Astrocyte (in vitro differentiated cells and primary cell): ENCODE data around the gene TRAT1.

Source experiments
- EZH2 ChIP-seq: IDR thresholded peaks from 2 replicates; pipeline ENCODE4 v1.6.1; 2012; ENCODE audit warnings: mild to moderate bottlenecking, low read length, inconsistent platforms; ENCODE audit not compliant: insufficient read depth
- TF ChIP-seq, protein P1 (sequence below): IDR thresholded peaks from 2 replicates; pipeline ENCODE4 v1.5.1; 2011; ENCODE audit warnings: low read depth, mild to moderate bottlenecking, inconsistent platforms, low read length, moderate library complexity; ENCODE audit not compliant: insufficient read depth

DNA sequence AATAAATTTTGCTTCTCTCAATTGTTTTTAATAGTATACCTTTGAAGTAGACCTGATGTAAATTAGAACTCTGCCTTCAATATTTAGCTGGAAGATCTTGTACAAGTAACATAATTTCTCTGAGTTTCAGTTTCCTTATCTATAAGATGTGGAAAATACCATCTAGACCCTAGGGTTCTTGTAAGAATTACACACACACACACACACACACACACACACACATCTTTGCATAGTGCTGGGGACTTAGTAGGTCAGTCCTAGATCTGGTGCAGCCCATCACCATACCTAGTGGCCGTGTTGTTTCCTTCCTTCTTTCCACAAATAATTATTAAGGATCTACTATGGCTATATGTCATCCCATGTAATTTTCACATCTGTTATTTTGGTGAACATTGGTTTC is 11.0 kb downstream of the TRAT1 start:
- TF ChIP-seq, protein P1, sequence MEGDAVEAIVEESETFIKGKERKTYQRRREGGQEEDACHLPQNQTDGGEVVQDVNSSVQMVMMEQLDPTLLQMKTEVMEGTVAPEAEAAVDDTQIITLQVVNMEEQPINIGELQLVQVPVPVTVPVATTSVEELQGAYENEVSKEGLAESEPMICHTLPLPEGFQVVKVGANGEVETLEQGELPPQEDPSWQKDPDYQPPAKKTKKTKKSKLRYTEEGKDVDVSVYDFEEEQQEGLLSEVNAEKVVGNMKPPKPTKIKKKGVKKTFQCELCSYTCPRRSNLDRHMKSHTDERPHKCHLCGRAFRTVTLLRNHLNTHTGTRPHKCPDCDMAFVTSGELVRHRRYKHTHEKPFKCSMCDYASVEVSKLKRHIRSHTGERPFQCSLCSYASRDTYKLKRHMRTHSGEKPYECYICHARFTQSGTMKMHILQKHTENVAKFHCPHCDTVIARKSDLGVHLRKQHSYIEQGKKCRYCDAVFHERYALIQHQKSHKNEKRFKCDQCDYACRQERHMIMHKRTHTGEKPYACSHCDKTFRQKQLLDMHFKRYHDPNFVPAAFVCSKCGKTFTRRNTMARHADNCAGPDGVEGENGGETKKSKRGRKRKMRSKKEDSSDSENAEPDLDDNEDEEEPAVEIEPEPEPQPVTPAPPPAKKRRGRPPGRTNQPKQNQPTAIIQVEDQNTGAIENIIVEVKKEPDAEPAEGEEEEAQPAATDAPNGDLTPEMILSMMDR, result no peak
- no peak for TF ChIP-seq EZH2
